ENCODE data around the gene SSTR3. TPM values are rescaled to one million over a fixed set of nuclear protein-coding genes. Genes with fewer than 3 reads are reported as not detected.
"Not testable (repeated sequence)": the region's sequence is repeated elsewhere in the genome, so short reads cannot be mapped to it uniquely, and the experiment has no call there.

Gene SSTR3
- total RNA-seq, 1 donor from 2014 or later = not detected

DNA sequence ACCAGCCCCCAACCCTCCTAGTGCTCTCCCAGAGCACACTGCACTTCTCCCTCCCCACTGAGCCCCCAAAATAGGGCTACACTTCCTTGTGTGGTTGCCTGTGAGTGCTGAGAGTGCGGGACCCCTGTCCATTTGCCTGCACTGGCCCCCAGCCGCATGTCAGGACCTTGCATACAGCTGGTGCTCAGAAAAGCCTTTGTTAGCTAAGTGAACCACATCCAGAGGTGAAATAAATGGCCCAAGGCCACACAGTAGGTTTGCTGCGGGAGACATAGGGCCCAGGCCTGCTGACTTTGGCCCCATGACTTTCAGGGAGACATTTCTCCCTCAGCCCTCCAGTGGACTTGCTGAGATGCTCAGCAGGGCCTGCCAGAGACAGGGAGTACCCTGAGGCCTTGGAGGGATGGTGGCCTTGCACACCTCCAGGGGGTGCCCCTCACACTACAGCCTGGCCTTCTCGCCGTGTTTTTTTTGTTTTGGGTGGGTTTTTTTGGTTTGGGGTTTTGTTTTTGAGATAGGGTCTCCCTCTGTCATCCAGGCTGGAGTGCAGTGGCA is 10.2 kb downstream of the SSTR3 start:
- ATAC-seq (no peak), DNase-seq (no peak)
- intact Hi-C loops (cut with micrococcal nuclease) = no loop called here

- intact Hi-C loops (cut with micrococcal nuclease); DNase-seq: not testable (repeated sequence)
Observed at GRCh38 chr22:37201443-37201820, 10.8 kb downstream of the SSTR3 start.

DNA sequence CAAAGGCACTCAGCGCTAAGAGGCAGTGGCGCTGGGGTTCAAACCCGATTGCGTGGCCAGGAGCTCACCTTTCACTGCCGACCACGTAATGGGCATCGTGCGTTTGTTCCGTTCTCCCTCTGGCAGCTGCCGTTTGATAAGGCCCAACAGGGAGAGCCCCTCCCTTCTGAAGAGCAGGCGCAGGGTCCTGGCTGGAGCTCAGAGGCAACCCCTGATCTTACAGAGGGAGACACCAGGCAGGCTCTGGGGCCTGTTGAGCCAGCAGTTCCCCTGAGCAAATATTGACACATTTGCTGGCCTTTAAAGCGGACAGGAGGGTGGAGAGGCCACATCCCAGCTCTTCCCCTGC is 12.5 kb downstream of the SSTR3 start:
- intact Hi-C loops (cut with micrococcal nuclease) = loop anchor here (2.0 kb wide), 1 partner anchor 33 kb away; no protein-coding TSS in a partner anchor
- ATAC-seq (no peak), DNase-seq (no peak)

More at GRCh38 chr22:37201443-37201820, 10.8 kb downstream of the SSTR3 start:
- not testable (repeated sequence) for ATAC-seq

- intact Hi-C loops (cut with micrococcal nuclease) = loop anchor here (2.0 kb wide), 1 partner anchor 32 kb away; no protein-coding TSS in a partner anchor
- DNase-seq (peak; percentile 100), ATAC-seq (peak; percentile 90)
Observed at GRCh38 chr22:37199103-37199759, 13.0 kb downstream of the SSTR3 start.

DNA sequence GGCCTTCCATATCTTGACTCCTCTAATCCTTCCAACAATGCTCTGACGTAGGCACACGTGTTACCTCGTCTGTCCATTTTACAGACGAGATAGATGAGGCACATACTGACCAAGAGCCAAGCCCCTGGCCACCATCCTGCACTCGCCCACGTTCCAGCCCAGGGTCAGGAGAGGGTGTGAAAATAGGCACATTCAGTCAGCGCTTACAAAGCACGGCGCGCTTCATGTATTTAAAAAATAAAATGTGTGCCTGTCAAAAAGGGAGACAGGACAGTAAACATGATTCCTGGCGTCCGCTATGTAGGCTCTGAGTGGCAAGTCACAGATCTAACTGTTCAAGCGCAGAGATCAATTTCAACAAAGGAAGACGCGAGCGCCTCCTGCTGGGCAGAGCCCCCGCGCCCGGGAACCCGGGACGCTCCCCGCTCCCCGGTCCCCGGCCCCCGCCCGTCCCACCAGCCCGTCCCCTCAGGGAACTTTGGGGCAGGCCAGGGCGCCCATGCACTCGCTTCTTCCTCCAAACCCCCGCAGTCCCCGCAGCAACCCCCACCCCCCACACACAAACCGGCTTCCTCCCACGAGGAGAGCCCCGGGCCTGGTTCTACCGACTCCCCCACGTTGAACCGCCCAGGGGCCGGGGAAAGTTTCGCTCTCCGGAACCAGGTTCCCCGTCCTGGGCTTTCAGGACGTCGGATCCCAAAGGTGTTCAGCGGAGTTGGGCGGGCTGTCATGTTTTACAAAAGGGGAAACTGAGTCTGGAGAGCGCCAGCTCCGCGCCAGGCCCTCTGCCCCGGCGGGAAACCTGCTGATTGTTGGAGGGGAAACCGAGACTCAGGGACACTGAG is 13.8 kb downstream of the SSTR3 start:
- ATAC-seq (peak; percentile 74), DNase-seq (peak; percentile 93)
- intact Hi-C loops (cut with micrococcal nuclease) = loop anchor here (2.0 kb wide), 1 partner anchor 32 kb away; no protein-coding TSS in a partner anchor

- DNase-seq = peak; percentile 51
- peak; percentile 1 for ATAC-seq
- intact Hi-C loops (cut with micrococcal nuclease) = loop anchor here (2.0 kb wide), 1 partner anchor 31 kb away; no protein-coding TSS in a partner anchor
Observed at GRCh38 chr22:37197451-37198257, 14.6 kb downstream of the SSTR3 start.

DNA sequence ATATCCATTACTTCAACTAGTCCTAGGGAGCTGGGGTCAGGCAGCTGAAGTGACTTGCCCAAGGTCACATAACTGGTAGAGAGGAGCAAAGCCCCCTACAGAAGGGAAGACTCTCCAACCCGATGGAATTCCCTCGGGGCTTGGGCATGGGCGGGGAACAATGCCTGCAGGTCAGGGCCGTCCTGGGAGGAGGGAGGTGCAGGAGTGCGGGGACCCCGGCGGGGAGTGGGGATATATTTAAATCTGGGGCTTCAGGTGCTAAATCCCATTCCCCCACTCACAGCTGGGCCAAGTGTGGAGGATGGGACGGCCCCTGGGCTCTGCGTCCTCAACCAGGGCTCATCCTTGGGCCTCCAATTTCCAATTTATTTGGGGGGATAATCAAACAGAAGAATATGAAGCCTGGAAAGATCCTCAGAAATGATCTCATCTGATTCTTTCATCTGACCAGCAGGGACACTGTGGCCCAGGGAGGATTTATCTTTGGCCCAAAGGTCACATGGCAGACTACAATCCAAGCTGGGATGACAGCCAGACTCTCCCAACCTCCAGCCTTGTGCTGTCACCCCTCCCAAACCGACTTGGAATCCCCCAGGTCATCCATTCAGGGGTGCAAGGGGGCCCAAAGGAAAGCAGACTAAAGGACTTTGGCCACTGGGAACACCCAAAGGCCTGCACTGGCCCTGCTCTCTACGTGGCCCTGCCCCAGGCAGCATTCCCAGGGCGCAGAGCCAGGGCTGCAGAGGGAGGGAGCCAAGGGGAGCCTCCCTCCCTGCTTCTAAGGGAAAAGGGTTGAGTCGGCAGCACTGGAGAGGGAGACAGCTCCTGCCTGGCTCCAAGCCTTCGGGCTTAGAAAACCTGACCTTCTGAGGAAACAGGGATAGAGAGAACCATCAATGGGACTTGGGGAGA is 15.5 kb downstream of the SSTR3 start:
- peak; percentile 93 for DNase-seq
- peak; percentile 75 for ATAC-seq
- intact Hi-C loops (cut with micrococcal nuclease) = no loop called here

- no peak for DNase-seq
- ATAC-seq = no peak
- intact Hi-C loops (cut with micrococcal nuclease) = no loop called here
Observed at GRCh38 chr22:37195921-37196320, 16.4 kb downstream of the SSTR3 start.

GRCh38 chr22:37194750-37195149 is 17.5 kb downstream of the SSTR3 start:
- ATAC-seq (no peak), DNase-seq (no peak)
- intact Hi-C loops (cut with micrococcal nuclease) = no loop called here

- DNase-seq (no peak), ATAC-seq (no peak)
- intact Hi-C loops (cut with micrococcal nuclease) = no loop called here
Observed at GRCh38 chr22:37193629-37194191, 18.6 kb downstream of the SSTR3 start.

DNA sequence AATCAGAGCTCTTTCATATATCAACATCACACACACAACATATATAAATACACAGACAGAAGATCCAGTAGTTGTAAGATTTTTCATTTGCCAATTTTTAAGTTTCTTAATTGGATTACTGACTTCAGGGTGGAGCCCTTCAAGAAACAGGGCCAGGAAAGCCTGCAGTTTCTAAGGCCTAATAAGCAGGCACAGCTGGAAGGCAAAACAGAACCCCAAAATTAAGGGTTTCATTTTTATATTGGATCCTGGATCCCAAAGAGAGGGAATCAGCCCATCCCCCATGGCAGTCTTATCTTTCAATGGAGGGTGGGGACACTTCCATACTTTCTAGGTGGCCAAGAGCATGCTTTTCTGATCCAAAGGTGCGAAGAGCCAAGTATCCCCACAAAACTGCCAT is 19.5 kb downstream of the SSTR3 start:
- no peak for DNase-seq
- intact Hi-C loops (cut with micrococcal nuclease) = no loop called here
- no peak for ATAC-seq

DNA sequence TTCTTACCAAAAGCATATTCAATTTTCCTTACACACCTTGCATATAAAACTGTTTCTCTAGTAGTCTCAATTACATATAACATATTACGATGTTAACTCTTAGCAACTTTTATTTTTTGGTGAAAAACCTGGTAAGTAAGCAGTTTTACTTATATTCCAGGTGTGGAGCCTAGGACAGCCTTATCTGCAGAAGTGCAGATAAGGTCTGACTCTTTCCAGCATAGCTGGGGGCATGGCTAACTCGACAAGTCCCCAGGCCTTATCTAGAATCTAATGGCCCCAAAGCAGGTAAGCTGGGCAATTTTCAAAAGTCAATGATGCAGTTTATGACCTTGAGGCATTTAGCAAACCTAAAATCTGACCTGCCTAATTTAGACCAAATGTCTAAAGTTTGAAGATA is 20.1 kb downstream of the SSTR3 start:
- ATAC-seq (no peak), DNase-seq (no peak)
- intact Hi-C loops (cut with micrococcal nuclease) = no loop called here

DNA sequence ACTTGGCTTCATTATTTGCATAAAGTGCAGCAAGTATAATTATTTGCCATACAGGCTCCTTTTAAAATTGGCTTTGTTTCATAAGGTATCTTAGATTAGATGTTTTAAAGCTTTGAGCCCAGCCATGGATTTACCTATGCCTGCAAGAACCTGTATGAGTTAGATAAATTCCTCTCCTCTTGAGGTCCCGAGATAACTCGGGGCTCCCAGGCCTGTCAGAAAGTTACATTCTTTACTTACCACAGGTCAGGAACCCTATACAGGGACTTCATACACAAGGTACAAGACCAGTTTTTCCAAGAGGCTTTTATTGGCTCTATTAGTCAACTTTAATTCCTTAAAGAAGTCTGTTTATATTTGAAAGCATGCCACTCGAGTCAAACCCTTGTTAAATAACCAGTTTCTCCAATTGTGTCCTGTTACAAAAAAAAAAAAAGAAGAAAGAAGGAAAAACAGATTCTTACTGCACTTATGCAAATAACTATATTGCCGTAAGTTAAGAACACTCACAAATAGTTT is 22.0 kb downstream of the SSTR3 start:
- ATAC-seq (no peak), DNase-seq (no peak)
- intact Hi-C loops (cut with micrococcal nuclease) = no loop called here

DNA sequence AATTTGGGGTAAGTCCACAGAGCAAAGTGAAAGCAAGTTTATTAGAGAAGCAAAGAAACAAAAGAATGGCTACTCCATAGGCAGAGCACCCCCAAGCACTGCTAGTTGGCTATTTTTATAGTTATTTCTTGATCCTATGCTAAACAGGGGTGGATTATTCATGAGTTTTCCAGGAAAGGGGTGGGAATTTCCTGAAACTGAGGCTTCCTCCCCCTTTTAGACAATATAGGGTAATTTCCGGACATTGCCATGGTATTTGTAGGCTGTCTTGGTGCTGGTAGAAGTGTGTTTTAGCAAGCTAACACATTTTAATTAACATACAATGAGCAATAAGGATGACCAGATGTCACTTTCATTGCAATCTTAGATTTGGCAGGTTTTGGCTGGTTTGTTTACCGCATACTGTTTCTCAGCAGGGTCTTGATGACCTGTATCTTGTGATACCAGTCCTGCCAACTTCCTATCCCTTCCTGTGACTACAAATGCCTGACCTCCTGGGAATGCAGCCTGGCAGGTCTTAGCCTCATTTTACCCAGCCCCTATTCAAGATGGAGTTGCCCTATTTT is 23.3 kb downstream of the SSTR3 start:
- intact Hi-C loops (cut with micrococcal nuclease) = no loop called here
- DNase-seq (no peak), ATAC-seq (no peak)

DNA sequence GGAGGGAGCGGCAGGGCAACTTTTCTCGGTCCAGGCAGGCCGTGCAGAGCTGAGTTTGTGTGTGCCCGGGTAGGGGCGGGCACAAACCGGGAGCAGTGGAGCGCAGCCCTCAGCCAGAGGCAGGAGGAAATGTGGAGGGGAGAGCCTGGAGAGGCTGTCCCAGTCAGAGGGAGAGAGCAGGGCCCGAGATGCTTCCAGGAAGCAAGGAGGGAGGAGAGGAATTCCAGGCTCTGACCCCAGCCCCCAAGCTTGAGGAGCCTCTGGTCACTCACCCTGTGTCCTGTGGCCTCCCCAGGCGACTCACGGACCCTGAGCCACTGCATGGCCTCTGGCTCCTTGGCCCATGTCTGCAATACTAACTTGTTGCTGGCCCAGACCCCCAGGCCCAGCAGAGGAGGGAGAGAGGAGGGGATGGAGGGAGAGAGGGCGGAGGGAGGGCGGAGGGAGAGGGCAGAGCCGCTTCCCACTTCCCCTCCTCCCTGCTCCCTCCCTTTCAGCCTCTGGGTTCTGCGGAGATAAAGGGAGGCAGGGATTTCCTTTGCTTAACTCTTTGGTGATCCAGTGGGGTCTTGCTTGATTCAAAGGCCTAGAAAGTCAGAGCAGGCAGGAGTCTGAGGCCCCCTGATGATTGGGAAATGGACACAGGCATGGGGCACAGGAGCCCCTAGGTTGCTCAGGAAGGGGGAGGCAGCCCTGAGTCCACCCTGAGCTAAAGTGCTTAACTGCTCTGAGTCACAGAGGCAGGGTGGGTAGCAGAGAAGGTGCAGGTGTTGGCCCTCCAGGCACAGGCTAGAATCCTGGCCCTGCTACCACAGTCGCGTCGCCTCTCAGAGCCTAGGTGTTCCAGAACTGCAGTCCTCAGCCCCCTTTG is 24.2 kb downstream of the SSTR3 start, which contains the start of gene C1QTNF6:
TSS of gene C1QTNF6 (minus strand) at position 357 of the 871 bp plus-strand sequence. CDS start at position 323, 34 bp downstream.
- DNase-seq (peak; percentile 71), ATAC-seq (peak; percentile 91)
- intact Hi-C loops (cut with micrococcal nuclease) = no loop called here

DNA sequence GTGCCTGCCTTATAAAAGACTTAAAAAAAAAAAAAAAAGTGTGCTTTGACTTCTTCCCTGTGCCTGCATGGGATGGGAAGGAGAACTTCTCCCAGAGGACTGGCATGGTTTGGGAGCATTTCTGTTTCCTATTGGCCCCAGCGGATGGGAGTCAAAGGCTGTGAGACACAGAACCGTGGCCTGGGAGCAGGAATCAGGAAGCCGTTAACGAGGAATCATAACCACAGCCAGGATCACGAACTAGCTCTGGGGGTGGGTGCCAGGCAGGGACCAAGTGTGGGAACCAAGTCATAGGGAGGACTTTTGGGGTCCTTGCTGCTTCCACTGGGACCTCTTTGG is 24.8 kb downstream of the SSTR3 start:
- intact Hi-C loops (cut with micrococcal nuclease) = no loop called here
- ATAC-seq = peak; percentile 42
- DNase-seq = no peak
